ACC112 (cell line): ENCODE measurements around the gene SERTAD3.

Experiments
- H2AFZ ChIP-seq: fragments of 200-600 bp; sonication (generic); one replicate; pipeline ENCODE4 v1.6.0; 2017; ENCODE audit warnings: antibody characterized with exemption, low read length; ENCODE audit not compliant: unreplicated experiment
- H3K27ac ChIP-seq: fragments of 200-600 bp; sonication (generic); 2 replicates; pipeline ENCODE4 v1.5.1; 2014; ENCODE audit warnings: low read depth, mild to moderate bottlenecking, antibody characterized with exemption, low read length, moderate library complexity
- H3K27me3 ChIP-seq: fragments of 200-600 bp; sonication (generic); 2 replicates; pipeline ENCODE4 v1.6.1; 2014; ENCODE audit warnings: mild to moderate bottlenecking, antibody characterized with exemption, low read length, moderate library complexity, mixed read lengths; ENCODE audit not compliant: insufficient read depth
- H3K36me3 ChIP-seq: fragments of 200-600 bp; sonication (generic); 2 replicates; pipeline ENCODE4 v1.6.1; 2016; ENCODE audit warnings: mild to moderate bottlenecking, antibody characterized with exemption, low read length, moderate library complexity, mixed read lengths; ENCODE audit not compliant: insufficient read depth
- H3K4me1 ChIP-seq: fragments of 200-600 bp; sonication (generic); one replicate; pipeline ENCODE4 v1.6.1; 2016; ENCODE audit warnings: low read length, mixed read lengths; ENCODE audit not compliant: insufficient read depth, unreplicated experiment, control insufficient read depth
- H3K4me3 ChIP-seq: fragments of 200-600 bp; sonication (generic); 2 replicates; pipeline ENCODE4 v1.5.1; 2014; ENCODE audit warnings: mild to moderate bottlenecking, low read depth, low read length
- H3K79me2 ChIP-seq: fragments of 200-600 bp; sonication (generic); one replicate; pipeline ENCODE4 v1.6.0; 2016; ENCODE audit warnings: low read length; ENCODE audit not compliant: control insufficient read depth, unreplicated experiment, insufficient read depth

SERTAD3 gene

GRCh38 chr19:40418040-40418439, 26.1 kb downstream of the SERTAD3 start:
- H3K36me3 ChIP-seq, result no peaks in the 10 kb centered on the region

GRCh38 chr19:40417643-40417981, 26.5 kb downstream of the SERTAD3 start:
- H3K27me3 ChIP-seq, result no peaks in the 10 kb centered on the region
- peaks cover 6% of the 10 kb centered on the region for H3K79me2 ChIP-seq
- H2AFZ ChIP-seq, result no peak overlapping the region
- no peak overlapping the region for H3K27ac ChIP-seq
- H3K4me3 ChIP-seq, result no peak overlapping the region
- H3K4me1 ChIP-seq, result peaks cover 7% of the 10 kb centered on the region
- H3K36me3 ChIP-seq, result no peaks in the 10 kb centered on the region

More at GRCh38 chr19:40418040-40418439, 26.1 kb downstream of the SERTAD3 start:
- Histone ChIP-seq H3K4me1 (peaks cover 10% of the 10 kb centered on the region), H3K27ac (no peak overlapping the region), H3K27me3 (no peaks in the 10 kb centered on the region), H3K79me2 (peaks cover 10% of the 10 kb centered on the region), H2AFZ (no peak overlapping the region), H3K4me3 (no peak overlapping the region)

GRCh38 chr19:40416918-40417642, 27.1 kb downstream of the SERTAD3 start:
- Histone ChIP-seq H3K4me1 (peaks cover 2% of the 10 kb centered on the region), H3K36me3 (no peaks in the 10 kb centered on the region), H3K79me2 (peaks cover under 1% of the 10 kb centered on the region), H2AFZ (peak overlapping the region; percentile 25), H3K27ac (no peak overlapping the region), H3K4me3 (no peak overlapping the region), H3K27me3 (no peaks in the 10 kb centered on the region)

DNA sequence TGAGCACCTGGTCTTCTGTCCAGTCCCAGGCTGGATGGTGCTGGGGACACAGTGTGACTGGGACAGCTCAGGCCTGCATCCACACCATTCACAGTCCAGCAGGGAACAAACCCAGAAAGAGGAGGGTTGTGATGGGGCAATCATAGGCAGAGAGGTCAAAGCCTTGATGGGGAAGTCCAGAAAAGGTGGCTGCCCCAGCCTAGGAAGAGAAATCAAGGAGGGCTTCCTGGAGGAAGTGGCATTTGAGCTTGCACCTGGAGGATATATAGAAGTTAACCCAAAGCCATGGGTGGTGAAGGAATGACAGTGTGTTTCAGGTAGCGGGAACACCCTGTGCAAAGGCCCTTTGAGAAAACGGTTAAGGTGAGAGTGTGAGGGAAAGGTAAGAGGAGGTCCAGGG, 28.4 kb downstream of the SERTAD3 start:
- no peaks in the 10 kb centered on the region for H3K27me3 ChIP-seq
- no peaks in the 10 kb centered on the region for H3K4me1 ChIP-seq

GRCh38 chr19:40414542-40415535, 29.3 kb downstream of the SERTAD3 start:
- H3K36me3 ChIP-seq, result no peaks in the 10 kb centered on the region
- no peak overlapping the region for H2AFZ ChIP-seq
- H3K27ac ChIP-seq, result no peak overlapping the region
- no peaks in the 10 kb centered on the region for H3K79me2 ChIP-seq
- no peaks in the 10 kb centered on the region for H3K4me1 ChIP-seq
- H3K27me3 ChIP-seq, result no peaks in the 10 kb centered on the region
- no peak overlapping the region for H3K4me3 ChIP-seq

More for the DNA sequence above, 28.4 kb downstream of the SERTAD3 start:
- Histone ChIP-seq H3K4me3 (no peak overlapping the region), H3K79me2 (no peaks in the 10 kb centered on the region), H3K27ac (no peak overlapping the region), H3K36me3 (no peaks in the 10 kb centered on the region), H2AFZ (no peak overlapping the region)

GRCh38 chr19:40413291-40413845, 30.8 kb downstream of the SERTAD3 start, which contains the start of gene PRX:
Gene PRX (minus strand): TSS chr19:40413378. CDS start chr19:40407932, 5,446 bp downstream.
- Histone ChIP-seq H3K4me3 (no peak within 1 kb of the TSS), H3K4me1 (no peaks in the 10 kb centered on the region), H3K27me3 (no peaks in the 10 kb centered on the region), H3K79me2 (no peaks in the 10 kb centered on the region), H3K36me3 (no peaks in the 10 kb centered on the region), H3K27ac (no peak within 1 kb of the TSS), H2AFZ (no peak within 1 kb of the TSS)

GRCh38 chr19:40412866-40413265, 31.3 kb downstream of the SERTAD3 start:
- H3K4me3 ChIP-seq, result no peak overlapping the region
- H3K27me3 ChIP-seq, result no peaks in the 10 kb centered on the region
- no peak overlapping the region for H2AFZ ChIP-seq
- no peaks in the 10 kb centered on the region for H3K4me1 ChIP-seq
- no peaks in the 10 kb centered on the region for H3K36me3 ChIP-seq
- H3K79me2 ChIP-seq, result no peaks in the 10 kb centered on the region
- H3K27ac ChIP-seq, result no peak overlapping the region

GRCh38 chr19:40411958-40412499, 32.1 kb downstream of the SERTAD3 start:
- no peak overlapping the region for H3K27ac ChIP-seq
- no peaks in the 10 kb centered on the region for H3K36me3 ChIP-seq
- no peaks in the 10 kb centered on the region for H3K4me1 ChIP-seq
- H3K4me3 ChIP-seq, result no peak overlapping the region
- H2AFZ ChIP-seq, result no peak overlapping the region
- no peaks in the 10 kb centered on the region for H3K27me3 ChIP-seq
- H3K79me2 ChIP-seq, result no peaks in the 10 kb centered on the region

GRCh38 chr19:40411125-40411842, 32.9 kb downstream of the SERTAD3 start:
- Histone ChIP-seq H3K36me3 (no peaks in the 10 kb centered on the region), H3K4me1 (no peaks in the 10 kb centered on the region), H3K27ac (no peak overlapping the region), H3K27me3 (no peaks in the 10 kb centered on the region), H3K79me2 (no peaks in the 10 kb centered on the region), H2AFZ (no peak overlapping the region), H3K4me3 (no peak overlapping the region)

- Histone ChIP-seq H2AFZ (no peak overlapping the region), H3K27ac (no peak overlapping the region), H3K27me3 (no peaks in the 10 kb centered on the region), H3K4me1 (no peaks in the 10 kb centered on the region), H3K79me2 (no peaks in the 10 kb centered on the region), H3K36me3 (no peaks in the 10 kb centered on the region), H3K4me3 (no peak overlapping the region)
These were observed 34.1 kb downstream of the SERTAD3 start for GRCh38 chr19:40410030-40410389.
